ENCODE measurements around the gene JMJD1C.

GRCh38 chr10:63407136-63407662, 58.6 kb downstream of the JMJD1C start:
- TF ChIP-seq POLR2AphosphoS5 (IDR thresholded peaks at IDR 0.05; ENCODE audit: low read depth, low read length) (no peak), POLR2A (IDR thresholded peaks at IDR 0.05; ENCODE audit: low read depth, low read length) (no peak)
